Activated T-cell treated with anti-CD3 and anti-CD28 coated beads, Interleukin-2, amount 50 U/mL, for 72 hours (primary cell): ENCODE data around the gene FSTL1. TPM values are rescaled to one million over a fixed set of nuclear protein-coding genes. Genes with fewer than 3 reads are reported as not detected.
A peak's percentile ranks its signal among the peaks of the same experiment; 100 is the strongest.

Experiments
- ATAC-seq, 2 donors: fragments of 150-1000 bp; cut with Tn5 transposase; replicated peaks in 1 of 2; 2 replicates each; pipeline ENCODE4 v1.10.0; 2021; ENCODE audit warnings: moderate library complexity in 2 of 2, mild to moderate bottlenecking in 1 of 2
- DNase-seq, 2 donors: peaks; one replicate each; pipeline ENCODE4 v3.0.0; 2021 to 2022; ENCODE audit warnings: mixed read lengths in 1 of 2
- H3K27ac Mint-ChIP-seq: one replicate; pipeline ENCODE4 v1.8.0; 2022; ENCODE audit warnings: mild to moderate bottlenecking, moderate library complexity, mixed read lengths
- H3K27me3 Mint-ChIP-seq: one replicate; pipeline ENCODE4 v1.8.0; 2022; ENCODE audit warnings: low read depth, mixed read lengths
- H3K36me3 Mint-ChIP-seq, 2 donors: one replicate each; pipeline ENCODE4 v1.8.0; 2022; ENCODE audit warnings: mixed read lengths in 2 of 2, mild to moderate bottlenecking in 1 of 2; ENCODE audit not compliant: insufficient read depth in 2 of 2
- H3K4me1 Mint-ChIP-seq: one replicate; pipeline ENCODE4 v1.8.0; 2022; ENCODE audit warnings: low read depth, mixed read lengths
- H3K4me3 Mint-ChIP-seq, 2 donors: one replicate each; pipeline ENCODE4 v1.8.0; 2022; ENCODE audit warnings: mild to moderate bottlenecking in 2 of 2, mixed read lengths in 2 of 2, moderate library complexity in 2 of 2
- H3K9me3 Mint-ChIP-seq, 2 donors: one replicate each; pipeline ENCODE4 v1.8.0; 2022; ENCODE audit warnings: mixed read lengths in 2 of 2
- total RNA-seq, 2 donors: library from RNA; stranded (reverse); gene quantifications; one replicate each; pipeline ENCODE4 v1.2.3, GENCODE V29; 2022

FSTL1 gene
- total RNA-seq, 2 donors from 2014 or later: 1.3 to 1.7 TPM

DNA sequence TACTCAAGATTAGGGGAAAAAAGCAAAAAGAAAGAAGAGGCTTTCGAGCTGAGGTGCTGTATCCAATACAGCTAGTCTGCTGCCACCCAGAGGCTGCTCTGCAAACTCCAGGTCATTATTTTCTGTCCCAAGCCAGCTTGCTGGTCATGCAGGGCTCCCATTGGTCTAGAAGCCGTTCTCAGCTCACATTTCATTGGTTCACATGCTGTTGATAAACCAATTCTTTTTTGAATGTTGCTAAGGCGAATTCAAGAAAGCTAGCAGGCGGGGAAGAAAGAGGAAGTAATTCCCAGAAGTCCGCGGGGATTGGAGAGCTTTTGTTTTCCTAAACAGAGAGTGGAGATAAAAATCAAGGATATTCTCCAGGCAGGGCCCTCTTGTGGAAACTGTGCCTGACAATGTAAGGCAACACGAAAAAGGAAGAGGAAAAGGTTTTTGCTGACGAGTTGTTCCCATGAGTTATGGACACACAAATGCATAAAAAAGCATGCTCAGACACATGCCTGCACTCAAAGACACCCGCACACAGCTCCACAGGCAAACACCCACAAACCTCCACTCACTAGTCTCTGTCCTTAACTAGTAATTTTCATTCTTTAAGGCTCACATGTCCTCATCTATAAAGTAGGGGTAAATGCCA, 33.4 kb downstream of the FSTL1 start:
- H3K9me3 Mint-ChIP-seq: no peaks in the 10 kb centered on the region
- H3K27ac Mint-ChIP-seq: peak overlapping the region; percentile 66
- H3K36me3 Mint-ChIP-seq: no peaks in the 10 kb centered on the region
- H3K27me3 Mint-ChIP-seq: peaks cover 6% of the 10 kb centered on the region
- ATAC-seq (peak; percentile 98), DNase-seq (peak; percentile 84 to 90)
- H3K4me3 Mint-ChIP-seq: peak overlapping the region; percentile 81 to 93
- H3K4me1 Mint-ChIP-seq: peaks cover 20% of the 10 kb centered on the region

GRCh38 chr3:120416868-120417267, 33.9 kb downstream of the FSTL1 start:
- ATAC-seq (peak; percentile 35 to 49), DNase-seq (no peak)
- H3K36me3 Mint-ChIP-seq: no peaks in the 10 kb centered on the region
- peak overlapping the region; percentile 81 to 93 for H3K4me3 Mint-ChIP-seq
- no peaks in the 10 kb centered on the region for H3K9me3 Mint-ChIP-seq
- H3K4me1 Mint-ChIP-seq: peaks cover 20% of the 10 kb centered on the region
- no peak overlapping the region for H3K27ac Mint-ChIP-seq
- H3K27me3 Mint-ChIP-seq: peaks cover 6% of the 10 kb centered on the region

DNA sequence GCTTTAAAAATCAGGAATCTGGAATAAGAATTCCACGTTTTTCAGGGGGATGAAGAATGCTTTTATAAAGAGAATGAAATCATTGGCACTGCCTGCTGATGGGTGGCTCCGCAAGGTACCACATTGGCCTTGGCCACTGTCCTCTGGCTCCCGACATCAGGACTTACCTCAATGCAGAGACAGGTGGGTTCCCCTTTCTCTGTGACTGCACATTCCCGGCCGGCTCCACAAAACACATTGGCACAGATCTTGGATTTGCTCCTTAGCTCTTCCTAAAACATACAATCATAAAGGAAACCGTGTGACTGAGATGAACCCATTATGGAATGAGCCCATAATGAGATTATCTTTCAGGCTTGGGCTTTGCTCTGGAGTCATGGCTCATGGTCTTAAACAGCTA, 35.0 kb downstream of the FSTL1 start:
- no peaks in the 10 kb centered on the region for H3K9me3 Mint-ChIP-seq
- no peak for ATAC-seq
- H3K27ac Mint-ChIP-seq: no peak overlapping the region
- H3K36me3 Mint-ChIP-seq: no peaks in the 10 kb centered on the region
- H3K4me1 Mint-ChIP-seq: peaks cover 20% of the 10 kb centered on the region
- DNase-seq: no peak
- H3K4me3 Mint-ChIP-seq: no peak overlapping the region
- peaks cover 6% of the 10 kb centered on the region for H3K27me3 Mint-ChIP-seq

DNA sequence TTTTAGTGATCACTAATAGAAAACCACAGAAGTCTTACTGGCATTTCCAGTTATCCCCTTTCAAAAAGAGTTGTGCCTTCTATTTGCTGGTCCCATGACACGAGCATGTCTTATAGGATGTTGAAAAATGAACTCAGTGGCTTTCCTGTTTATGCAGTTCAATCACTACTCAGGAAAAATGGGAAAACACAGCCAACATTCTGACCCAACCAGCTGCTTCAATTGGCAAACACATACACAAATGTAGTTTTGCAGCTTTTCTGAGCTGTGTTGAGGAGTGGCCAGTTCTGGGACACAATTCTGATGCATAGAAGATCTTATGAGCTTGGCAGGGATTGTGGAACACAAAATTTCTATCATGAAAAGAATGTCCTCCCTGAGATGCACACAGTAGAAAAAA, 40.3 kb downstream of the FSTL1 start:
- ATAC-seq (no peak), DNase-seq (no peak)
- Mint-ChIP-seq H3K4me1 (no peaks in the 10 kb centered on the region), H3K27ac (no peak overlapping the region), H3K27me3 (no peaks in the 10 kb centered on the region), H3K9me3 (no peaks in the 10 kb centered on the region), H3K36me3 (no peaks in the 10 kb centered on the region), H3K4me3 (no peak overlapping the region)

DNA sequence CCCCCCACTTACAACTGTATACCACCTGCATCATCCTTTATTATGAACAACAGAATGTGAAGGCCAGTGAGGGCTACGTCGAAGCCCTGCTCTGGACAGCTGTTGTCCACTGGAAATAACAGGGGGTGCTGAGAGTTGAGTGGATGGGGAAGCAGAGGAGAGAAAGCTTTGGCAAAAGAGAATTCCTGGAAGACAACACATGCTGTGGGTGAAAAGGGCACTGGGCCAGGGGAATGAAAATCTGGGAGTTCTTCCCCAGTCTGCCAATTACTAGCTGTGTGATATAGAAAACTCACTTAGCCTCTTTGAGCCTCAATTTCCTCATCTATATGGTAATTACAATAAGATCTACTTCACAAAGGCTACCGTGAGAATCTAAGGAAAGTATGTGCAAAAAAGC, 40.7 kb downstream of the FSTL1 start:
- no peaks in the 10 kb centered on the region for H3K4me1 Mint-ChIP-seq
- DNase-seq (no peak), ATAC-seq (no peak)
- H3K9me3 Mint-ChIP-seq: no peaks in the 10 kb centered on the region
- H3K27ac Mint-ChIP-seq: no peak overlapping the region
- no peaks in the 10 kb centered on the region for H3K36me3 Mint-ChIP-seq
- no peaks in the 10 kb centered on the region for H3K27me3 Mint-ChIP-seq
- H3K4me3 Mint-ChIP-seq: no peak overlapping the region

DNA sequence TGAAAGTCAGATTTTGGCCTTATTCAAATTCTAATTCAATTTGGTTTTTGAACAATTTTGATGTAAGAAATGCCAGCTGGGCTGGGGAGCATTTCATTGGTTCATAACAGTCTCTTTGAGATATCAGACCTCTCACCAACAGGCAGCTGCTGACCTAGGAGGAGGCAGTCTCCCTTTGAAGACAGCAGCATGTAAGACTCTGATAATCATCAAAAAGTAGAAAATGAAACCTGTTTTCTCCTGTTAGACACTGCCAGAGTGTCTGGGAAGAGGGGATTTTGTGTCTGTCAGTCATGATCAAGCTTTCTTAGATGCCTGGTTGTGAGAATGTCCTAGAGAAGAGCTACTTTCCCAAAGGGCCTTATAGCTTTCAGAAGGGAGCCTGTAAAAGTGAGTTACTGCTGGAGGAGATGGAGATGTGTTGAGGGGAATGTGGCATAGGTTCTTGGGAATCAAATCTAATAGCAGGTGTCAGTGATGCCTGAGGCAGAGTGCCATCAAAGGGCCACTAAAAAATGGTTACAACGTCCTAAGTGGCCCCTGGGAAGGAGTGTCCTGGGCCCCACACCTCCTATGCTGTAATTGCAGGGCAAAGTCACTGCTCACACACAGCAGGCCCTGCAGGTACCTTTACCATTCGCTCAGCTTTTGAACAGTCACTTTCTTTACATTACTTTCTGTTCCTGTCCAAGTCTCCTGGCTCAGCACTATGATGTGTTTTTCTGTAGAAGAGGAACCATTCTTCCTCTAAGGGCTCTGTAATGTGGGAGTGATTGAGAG, 43.1 kb downstream of the FSTL1 start:
- Mint-ChIP-seq H3K4me1 (no peaks in the 10 kb centered on the region), H3K27ac (no peak overlapping the region), H3K36me3 (no peaks in the 10 kb centered on the region), H3K9me3 (no peaks in the 10 kb centered on the region), H3K4me3 (no peak overlapping the region), H3K27me3 (no peaks in the 10 kb centered on the region)
- ATAC-seq (no peak), DNase-seq (no peak)

- DNase-seq (no peak), ATAC-seq (no peak)
- no peak overlapping the region for H3K27ac Mint-ChIP-seq
- H3K36me3 Mint-ChIP-seq: no peaks in the 10 kb centered on the region
- H3K9me3 Mint-ChIP-seq: no peaks in the 10 kb centered on the region
- H3K27me3 Mint-ChIP-seq: no peaks in the 10 kb centered on the region
- no peak overlapping the region for H3K4me3 Mint-ChIP-seq
- no peaks in the 10 kb centered on the region for H3K4me1 Mint-ChIP-seq
Observed at GRCh38 chr3:120404876-120405275, 45.9 kb downstream of the FSTL1 start.

DNA sequence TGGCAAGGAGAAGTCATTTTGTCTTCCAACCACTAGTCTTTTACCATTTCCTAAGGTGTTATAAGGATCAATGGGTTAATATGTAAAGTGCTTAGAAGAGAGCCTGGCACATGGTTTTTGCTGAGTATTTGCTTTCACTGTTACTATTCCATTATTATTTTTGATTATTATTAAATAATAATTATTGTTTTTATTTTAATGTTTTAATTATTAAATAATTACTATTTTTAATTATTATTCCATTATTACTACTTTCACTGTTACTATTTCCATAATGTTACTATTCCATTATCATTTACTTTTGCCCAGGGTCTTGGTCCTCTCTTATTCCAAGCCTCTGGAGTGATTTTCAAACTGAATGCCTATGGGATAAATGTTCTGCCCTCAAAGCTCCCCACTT, 48.5 kb downstream of the FSTL1 start:
- H3K4me3 Mint-ChIP-seq: no peak overlapping the region
- DNase-seq (no peak), ATAC-seq (no peak)
- H3K4me1 Mint-ChIP-seq: no peaks in the 10 kb centered on the region
- no peak overlapping the region for H3K27ac Mint-ChIP-seq
- no peaks in the 10 kb centered on the region for H3K36me3 Mint-ChIP-seq
- H3K27me3 Mint-ChIP-seq: no peaks in the 10 kb centered on the region
- H3K9me3 Mint-ChIP-seq: no peaks in the 10 kb centered on the region

DNA sequence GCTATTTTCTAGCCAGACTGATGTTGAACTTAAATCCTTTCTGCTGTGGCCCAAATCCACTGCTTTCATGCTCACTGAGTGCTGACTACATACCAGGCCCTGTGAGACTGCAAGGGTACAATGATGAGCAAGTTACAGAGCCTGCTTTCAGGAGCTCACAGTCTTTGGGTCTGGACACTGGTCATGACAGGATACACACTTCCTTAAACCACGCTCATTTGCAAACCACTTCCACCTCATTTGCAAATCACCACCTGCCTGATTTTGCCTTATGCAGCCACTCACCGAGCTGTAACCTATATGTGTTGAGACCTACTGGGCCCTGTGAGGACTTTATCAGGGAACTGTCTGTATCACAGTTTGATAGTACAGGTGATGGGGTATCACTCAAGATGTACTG, 51.4 kb downstream of the FSTL1 start:
- no peaks in the 10 kb centered on the region for H3K36me3 Mint-ChIP-seq
- H3K9me3 Mint-ChIP-seq: no peaks in the 10 kb centered on the region
- no peaks in the 10 kb centered on the region for H3K27me3 Mint-ChIP-seq
- DNase-seq: no peak
- no peak overlapping the region for H3K27ac Mint-ChIP-seq
- no peaks in the 10 kb centered on the region for H3K4me1 Mint-ChIP-seq
- H3K4me3 Mint-ChIP-seq: no peak overlapping the region
- no peak for ATAC-seq

- no peaks in the 10 kb centered on the region for H3K36me3 Mint-ChIP-seq
- no peak overlapping the region for H3K4me3 Mint-ChIP-seq
- H3K4me1 Mint-ChIP-seq: no peaks in the 10 kb centered on the region
- DNase-seq (no peak), ATAC-seq (no peak)
- H3K9me3 Mint-ChIP-seq: no peaks in the 10 kb centered on the region
- no peak overlapping the region for H3K27ac Mint-ChIP-seq
- H3K27me3 Mint-ChIP-seq: no peaks in the 10 kb centered on the region
Observed at GRCh38 chr3:120396469-120396868, 54.3 kb downstream of the FSTL1 start.

DNA sequence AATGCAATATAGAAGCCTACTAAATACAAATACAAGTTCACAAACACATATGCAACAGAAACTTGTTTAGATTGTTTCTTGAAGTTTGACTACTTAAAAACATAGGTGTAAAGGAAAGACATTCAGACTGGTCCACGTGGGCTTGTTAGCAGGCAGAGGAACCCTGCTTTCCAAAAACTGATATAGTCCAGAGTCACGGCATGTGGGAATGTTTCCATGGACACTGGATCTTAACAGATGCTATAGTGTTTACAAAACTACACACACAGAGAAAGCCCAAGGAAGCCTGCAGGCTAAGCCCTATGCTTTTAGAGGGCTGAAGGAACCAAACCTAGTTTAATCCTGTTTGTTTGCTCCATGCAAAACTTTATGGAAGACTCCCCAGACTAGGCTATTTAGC, 56.4 kb downstream of the FSTL1 start:
- no peaks in the 10 kb centered on the region for H3K36me3 Mint-ChIP-seq
- no peak overlapping the region for H3K4me3 Mint-ChIP-seq
- no peaks in the 10 kb centered on the region for H3K27me3 Mint-ChIP-seq
- H3K27ac Mint-ChIP-seq: no peak overlapping the region
- no peaks in the 10 kb centered on the region for H3K9me3 Mint-ChIP-seq
- ATAC-seq: no peak
- DNase-seq: no peak
- no peaks in the 10 kb centered on the region for H3K4me1 Mint-ChIP-seq

GRCh38 chr3:120393761-120394160, 57.0 kb downstream of the FSTL1 start:
- H3K27ac Mint-ChIP-seq: no peak overlapping the region
- H3K9me3 Mint-ChIP-seq: no peaks in the 10 kb centered on the region
- H3K36me3 Mint-ChIP-seq: no peaks in the 10 kb centered on the region
- DNase-seq (no peak), ATAC-seq (no peak)
- H3K4me3 Mint-ChIP-seq: no peak overlapping the region
- no peaks in the 10 kb centered on the region for H3K27me3 Mint-ChIP-seq
- H3K4me1 Mint-ChIP-seq: no peaks in the 10 kb centered on the region

DNA sequence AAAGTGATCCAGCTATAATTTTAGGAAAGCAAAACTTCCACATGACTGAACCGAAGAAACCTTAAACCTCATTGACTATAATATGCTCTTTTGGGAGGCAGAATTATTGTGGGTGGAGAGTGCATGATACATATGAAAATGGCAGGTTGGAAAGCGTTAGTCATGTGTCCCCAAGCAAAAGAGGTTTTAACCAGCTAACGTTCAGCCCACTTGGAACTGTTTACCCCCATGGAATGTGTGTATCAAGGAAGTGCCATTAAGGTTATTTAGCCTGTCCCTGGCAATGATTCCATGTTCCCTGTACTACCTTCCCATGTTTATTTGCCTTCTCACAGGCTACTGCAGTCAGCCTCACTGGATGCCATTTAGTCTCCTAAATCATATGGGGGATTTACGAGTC, 57.5 kb downstream of the FSTL1 start:
- Mint-ChIP-seq H3K4me3 (no peak overlapping the region), H3K27me3 (no peaks in the 10 kb centered on the region), H3K4me1 (no peaks in the 10 kb centered on the region), H3K36me3 (no peaks in the 10 kb centered on the region), H3K9me3 (no peaks in the 10 kb centered on the region), H3K27ac (no peak overlapping the region)
- ATAC-seq (no peak), DNase-seq (no peak)

- DNase-seq (no peak), ATAC-seq (no peak)
- H3K36me3 Mint-ChIP-seq: no peaks in the 10 kb centered on the region
- H3K4me1 Mint-ChIP-seq: no peaks in the 10 kb centered on the region
- peaks cover 15% of the 10 kb centered on the region for H3K27me3 Mint-ChIP-seq
- no peak overlapping the region for H3K4me3 Mint-ChIP-seq
- no peaks in the 10 kb centered on the region for H3K9me3 Mint-ChIP-seq
- no peak overlapping the region for H3K27ac Mint-ChIP-seq
Observed at GRCh38 chr3:120382941-120383447, 67.8 kb downstream of the FSTL1 start.
